PC-9 (cell line): ENCODE measurements around the gene BAG1. TPM values are rescaled to one million over a fixed set of nuclear protein-coding genes. Genes with fewer than 3 reads are reported as not detected.

Experiments
- BruUV-seq: library from RNA; stranded (reverse); fragments of 400-500 nt; replicated peaks from 2 replicates; lab custom pipeline; 2021; lab: Mats Ljungman, UMichigan
- CTCF ChIA-PET: fragments of 300-600 bp; sonication (Branson Sonifier 250); formaldehyde crosslinking; loops from one replicate; lab custom pipeline; 2022; ENCODE audit warnings: antibody characterized with exemption; lab: Charles Lee
- POLR2A ChIA-PET: fragments of 300-600 bp; sonication (Branson Sonifier 250); formaldehyde crosslinking; loops from one replicate; lab custom pipeline; 2022; ENCODE audit warnings: antibody characterized with exemption; ENCODE audit not compliant: unreplicated experiment; lab: Charles Lee
- DNase-seq, 2 experiments: peaks; one replicate each; pipeline versions ENCODE4 v3.0.0 to v3.0.0-alpha.2; 2015 to 2022; ENCODE audit warnings: mixed read lengths in 1 of 2
- H2AFZ ChIP-seq: fragments of 200-600 bp; sonication (generic); 2 replicates; pipeline ENCODE4 v1.8.1; 2017; ENCODE audit warnings: antibody characterized with exemption
- H3F3A ChIP-seq: fragments of 200-600 bp; sonication (generic); 2 replicates; pipeline ENCODE4 v1.8.1; 2017; ENCODE audit warnings: antibody characterized with exemption, mild to moderate bottlenecking, low read depth; ENCODE audit not compliant: insufficient read depth
- H3K27ac ChIP-seq: fragments of 200-600 bp; sonication (generic); 2 replicates; pipeline ENCODE4 v1.6.1; 2016; ENCODE audit warnings: mixed run types
- H3K27me3 ChIP-seq: fragments of 200-600 bp; sonication (generic); 2 replicates; pipeline ENCODE4 v1.6.1; 2016; ENCODE audit warnings: low read depth, mixed run types; ENCODE audit not compliant: insufficient read depth
- H3K36me3 ChIP-seq: fragments of 200-600 bp; sonication (generic); 2 replicates; pipeline ENCODE4 v1.6.1; 2016; ENCODE audit warnings: low read depth, mixed run types
- H3K4me1 ChIP-seq: fragments of 200-600 bp; sonication (generic); replicated peaks from 2 replicates; pipeline ENCODE4 v1.6.1; 2016; ENCODE audit warnings: mixed run types; ENCODE audit not compliant: insufficient read depth
- H3K4me2 ChIP-seq: fragments of 200-600 bp; sonication (generic); 2 replicates; pipeline ENCODE4 v1.6.1; 2017; ENCODE audit warnings: mixed run types
- H3K4me3 ChIP-seq: fragments of 200-600 bp; sonication (generic); 2 replicates; pipeline ENCODE4 v1.6.1; 2016; ENCODE audit warnings: mixed run types
- H3K79me2 ChIP-seq: fragments of 200-600 bp; sonication (generic); 2 replicates; pipeline ENCODE4 v1.6.1; 2017; ENCODE audit warnings: low read depth, mixed run types
- H3K9me2 ChIP-seq: fragments of 200-600 bp; sonication (generic); 2 replicates; pipeline ENCODE4 v1.8.1; 2017; ENCODE audit warnings: mild to moderate bottlenecking; ENCODE audit not compliant: insufficient read depth
- H3K9me3 ChIP-seq: fragments of 200-600 bp; sonication (generic); 2 replicates; pipeline ENCODE4 v1.8.1; 2016; ENCODE audit warnings: low read depth; ENCODE audit not compliant: insufficient read depth
- H4K20me1 ChIP-seq: fragments of 200-600 bp; sonication (generic); 2 replicates; pipeline ENCODE4 v1.8.1; 2017; ENCODE audit not compliant: insufficient read depth
- EZH2 ChIP-seq: fragments of 200-600 bp; sonication (generic); IDR thresholded peaks from 2 replicates; pipeline ENCODE4 v1.8.0; 2017; ENCODE audit warnings: antibody characterized with exemption, low read depth
- intact Hi-C: fragments of 100-400 bp; cut with micrococcal nuclease; formaldehyde crosslinking; loops from one replicate; pipeline ENCODE4 v1.10.0; 2022; ENCODE audit not compliant: unreplicated experiment
- total RNA-seq: library from RNA; stranded (reverse); gene quantifications from 2 replicates; pipeline ENCODE4 v1.2.3, GENCODE V29; 2021
- TF ChIP-seq, protein P1 (sequence below): fragments of 200-600 bp; sonication (generic); conservative IDR thresholded peaks from 2 replicates; pipeline ENCODE4 v1.6.1; 2017; ENCODE audit warnings: mixed run types, antibody characterized with exemption, mild to moderate bottlenecking, moderate library complexity

BAG1 gene
- total RNA-seq, 1 experiment from 2014 or later, result 21.9 TPM

DNA sequence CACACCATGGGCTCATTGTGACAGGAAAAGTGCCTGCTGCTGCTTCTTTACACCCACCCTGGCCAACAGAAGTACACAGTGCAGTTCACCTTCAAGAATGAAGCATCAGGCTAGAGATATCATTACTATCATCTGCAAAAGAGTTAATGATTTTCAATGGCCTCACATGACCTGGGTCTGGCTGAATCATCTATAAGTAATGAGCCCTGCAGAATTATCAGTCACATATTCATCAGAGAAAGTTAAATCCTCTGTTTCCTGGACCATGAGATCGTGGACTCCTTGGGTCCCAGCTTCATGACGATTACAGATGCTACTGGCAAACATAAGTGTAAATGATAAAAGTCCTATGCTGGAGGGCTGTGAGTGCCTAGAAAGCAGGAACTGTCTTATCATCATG, 8.3 kb downstream of the BAG1 start:
- Histone ChIP-seq H3K4me2 (no peak overlapping the region), H3K79me2 (no peaks in the 10 kb centered on the region), H3K4me1 (no peaks in the 10 kb centered on the region), H3K27ac (no peak overlapping the region), H3K4me3 (no peak overlapping the region), H2AFZ (no peak overlapping the region), H3K9me2 (no peaks in the 10 kb centered on the region), H3K36me3 (peaks cover 14% of the 10 kb centered on the region), H3K27me3 (no peaks in the 10 kb centered on the region), H3F3A (no peaks in the 10 kb centered on the region), H4K20me1 (no peaks in the 10 kb centered on the region), H3K9me3 (no peaks in the 10 kb centered on the region)
- TF ChIP-seq, protein P1, sequence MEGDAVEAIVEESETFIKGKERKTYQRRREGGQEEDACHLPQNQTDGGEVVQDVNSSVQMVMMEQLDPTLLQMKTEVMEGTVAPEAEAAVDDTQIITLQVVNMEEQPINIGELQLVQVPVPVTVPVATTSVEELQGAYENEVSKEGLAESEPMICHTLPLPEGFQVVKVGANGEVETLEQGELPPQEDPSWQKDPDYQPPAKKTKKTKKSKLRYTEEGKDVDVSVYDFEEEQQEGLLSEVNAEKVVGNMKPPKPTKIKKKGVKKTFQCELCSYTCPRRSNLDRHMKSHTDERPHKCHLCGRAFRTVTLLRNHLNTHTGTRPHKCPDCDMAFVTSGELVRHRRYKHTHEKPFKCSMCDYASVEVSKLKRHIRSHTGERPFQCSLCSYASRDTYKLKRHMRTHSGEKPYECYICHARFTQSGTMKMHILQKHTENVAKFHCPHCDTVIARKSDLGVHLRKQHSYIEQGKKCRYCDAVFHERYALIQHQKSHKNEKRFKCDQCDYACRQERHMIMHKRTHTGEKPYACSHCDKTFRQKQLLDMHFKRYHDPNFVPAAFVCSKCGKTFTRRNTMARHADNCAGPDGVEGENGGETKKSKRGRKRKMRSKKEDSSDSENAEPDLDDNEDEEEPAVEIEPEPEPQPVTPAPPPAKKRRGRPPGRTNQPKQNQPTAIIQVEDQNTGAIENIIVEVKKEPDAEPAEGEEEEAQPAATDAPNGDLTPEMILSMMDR, result no peak
- no peak for TF ChIP-seq EZH2
- intact Hi-C loops, result no loop called here
- POLR2A ChIA-PET, result no interaction called here
- no peak for DNase-seq
- CTCF ChIA-PET, result no interaction called here
- no TSS peak for BruUV-seq

DNA sequence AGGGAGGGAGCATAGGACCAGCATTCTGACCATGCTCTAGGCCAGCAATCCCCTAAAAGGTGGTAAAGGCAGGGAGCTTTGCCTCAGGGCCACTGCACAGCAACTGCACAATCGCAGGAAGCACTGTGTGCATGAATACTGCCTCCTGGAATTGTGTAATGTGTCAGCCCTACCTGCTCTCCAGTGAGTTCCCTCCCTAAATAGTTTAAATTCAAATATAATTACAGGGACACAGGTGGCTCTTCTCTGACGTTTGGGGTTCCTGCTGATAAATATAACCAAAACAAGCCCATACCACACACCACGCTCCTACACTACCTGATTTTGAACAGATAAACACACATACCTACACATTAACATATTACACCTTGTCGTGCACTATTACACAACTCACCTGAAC, 9.0 kb downstream of the BAG1 start:
- POLR2A ChIA-PET, result no interaction called here
- CTCF ChIA-PET, result no interaction called here
- peaks cover 7% of the 10 kb centered on the region; the same call in 1 of the 2 replicates for H3K36me3 ChIP-seq

DNA sequence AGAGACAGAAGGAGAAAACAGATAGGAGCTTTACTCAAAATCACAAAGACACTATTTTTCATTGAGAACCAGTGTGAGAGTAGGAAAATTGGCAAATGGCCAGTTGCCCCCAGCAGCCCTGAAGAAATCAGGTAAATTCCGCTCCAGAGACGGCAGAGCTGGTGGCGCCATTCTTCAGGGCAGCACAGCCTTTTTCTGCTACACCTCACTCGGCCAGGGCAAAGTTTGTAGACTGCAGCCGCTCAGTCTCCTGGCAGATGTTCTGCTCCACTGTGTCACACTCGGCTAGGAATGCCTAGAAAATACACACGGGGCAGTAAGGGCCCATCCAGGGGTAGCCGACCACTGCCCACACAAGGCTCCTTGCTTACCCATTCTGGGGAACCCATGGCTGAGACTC, 9.5 kb downstream of the BAG1 start:
- TF ChIP-seq EZH2, result no peak
- TF ChIP-seq, protein P1, result no peak
- Histone ChIP-seq H3K4me1 (no peaks in the 10 kb centered on the region), H3K27ac (no peak overlapping the region), H3K4me2 (no peak overlapping the region), H3K27me3 (no peaks in the 10 kb centered on the region), H3K36me3 (peaks cover 7% of the 10 kb centered on the region; the same call in 1 of the 2 replicates), H3F3A (no peaks in the 10 kb centered on the region), H3K9me2 (no peaks in the 10 kb centered on the region), H3K79me2 (no peaks in the 10 kb centered on the region), H4K20me1 (no peaks in the 10 kb centered on the region), H3K9me3 (no peaks in the 10 kb centered on the region), H2AFZ (no peak overlapping the region), H3K4me3 (no peak overlapping the region)
- CTCF ChIA-PET, result no interaction called here
- intact Hi-C loops, result no loop called here
- no peak for DNase-seq
- no TSS peak for BruUV-seq
- POLR2A ChIA-PET, result no interaction called here

More for the DNA sequence above, 9.0 kb downstream of the BAG1 start:
- H4K20me1 ChIP-seq, result no peaks in the 10 kb centered on the region
- no peaks in the 10 kb centered on the region for H3K4me1 ChIP-seq
- H3K27me3 ChIP-seq, result no peaks in the 10 kb centered on the region
- H2AFZ ChIP-seq, result no peak overlapping the region
- no peaks in the 10 kb centered on the region for H3K79me2 ChIP-seq
- no peak overlapping the region for H3K4me2 ChIP-seq
- H3K9me2 ChIP-seq, result no peaks in the 10 kb centered on the region
- no peaks in the 10 kb centered on the region for H3K9me3 ChIP-seq
- no peak overlapping the region for H3K27ac ChIP-seq
- no peak for TF ChIP-seq EZH2
- no peaks in the 10 kb centered on the region for H3F3A ChIP-seq
- intact Hi-C loops, result no loop called here
- H3K4me3 ChIP-seq, result no peak overlapping the region
- DNase-seq, result no peak
- no TSS peak for BruUV-seq

DNA sequence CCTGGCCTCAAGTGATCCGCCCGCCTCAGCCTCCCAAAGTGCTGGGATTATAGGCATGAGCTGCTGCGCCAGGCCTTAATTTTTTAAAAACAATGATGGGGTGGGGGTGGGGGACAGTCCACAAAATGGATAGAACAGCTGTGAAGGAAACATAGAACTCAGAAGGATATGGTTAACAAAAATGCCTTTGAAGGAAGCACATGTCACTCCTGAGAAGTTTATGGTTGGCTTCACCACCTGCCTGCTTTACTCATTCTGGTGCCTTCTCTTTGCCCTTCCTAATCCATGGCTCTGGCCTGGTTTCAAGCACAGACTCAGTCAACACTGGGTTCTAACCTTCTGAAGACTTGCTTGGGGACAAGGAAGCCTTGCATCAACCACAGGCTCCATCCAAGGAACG, 10.3 kb downstream of the BAG1 start:
- peaks cover 7% of the 10 kb centered on the region; the same call in 1 of the 2 replicates for H3K36me3 ChIP-seq

More for the DNA sequence above, 10.3 kb downstream of the BAG1 start:
- Histone ChIP-seq H3K27me3 (no peaks in the 10 kb centered on the region), H3K4me1 (no peaks in the 10 kb centered on the region), H3K27ac (no peak overlapping the region), H3K9me2 (no peaks in the 10 kb centered on the region), H4K20me1 (no peaks in the 10 kb centered on the region), H2AFZ (no peak overlapping the region), H3K79me2 (no peaks in the 10 kb centered on the region), H3F3A (no peaks in the 10 kb centered on the region), H3K4me3 (no peak overlapping the region), H3K4me2 (no peak overlapping the region), H3K9me3 (no peaks in the 10 kb centered on the region)
- BruUV-seq, result no TSS peak
- DNase-seq, result no peak
- ChIA-PET CTCF (no interaction called here), POLR2A (no interaction called here)
- intact Hi-C loops, result no loop called here
- TF ChIP-seq, protein P1, result no peak
- no peak for TF ChIP-seq EZH2
